Measurements from ENCODE around the gene MAP3K5.
A peak's percentile ranks its signal among the peaks of the same experiment; 100 is the strongest.
"Not testable (repeated sequence)": the region's sequence is repeated elsewhere in the genome, so short reads cannot be mapped to it uniquely, and the experiment has no call there.

MAP3K5 gene

DNA sequence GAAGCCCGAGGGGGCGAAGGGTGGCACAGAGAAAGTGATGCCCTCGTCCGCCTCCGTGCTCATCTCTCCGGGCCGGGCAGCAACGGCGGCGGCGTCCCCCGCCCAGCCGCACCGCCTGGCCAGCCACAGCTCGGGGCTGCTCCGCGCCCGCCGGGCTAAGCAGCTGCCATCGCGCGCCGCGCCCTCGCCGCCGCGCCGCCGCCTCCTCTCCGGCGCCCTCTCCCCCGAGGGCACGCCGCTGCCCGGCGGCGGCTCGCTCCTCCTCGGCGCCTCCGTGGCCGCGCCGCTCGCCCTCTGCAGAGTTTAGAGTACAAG is 225 bp downstream of the MAP3K5 start:
- DNase-seq = no peak

DNA sequence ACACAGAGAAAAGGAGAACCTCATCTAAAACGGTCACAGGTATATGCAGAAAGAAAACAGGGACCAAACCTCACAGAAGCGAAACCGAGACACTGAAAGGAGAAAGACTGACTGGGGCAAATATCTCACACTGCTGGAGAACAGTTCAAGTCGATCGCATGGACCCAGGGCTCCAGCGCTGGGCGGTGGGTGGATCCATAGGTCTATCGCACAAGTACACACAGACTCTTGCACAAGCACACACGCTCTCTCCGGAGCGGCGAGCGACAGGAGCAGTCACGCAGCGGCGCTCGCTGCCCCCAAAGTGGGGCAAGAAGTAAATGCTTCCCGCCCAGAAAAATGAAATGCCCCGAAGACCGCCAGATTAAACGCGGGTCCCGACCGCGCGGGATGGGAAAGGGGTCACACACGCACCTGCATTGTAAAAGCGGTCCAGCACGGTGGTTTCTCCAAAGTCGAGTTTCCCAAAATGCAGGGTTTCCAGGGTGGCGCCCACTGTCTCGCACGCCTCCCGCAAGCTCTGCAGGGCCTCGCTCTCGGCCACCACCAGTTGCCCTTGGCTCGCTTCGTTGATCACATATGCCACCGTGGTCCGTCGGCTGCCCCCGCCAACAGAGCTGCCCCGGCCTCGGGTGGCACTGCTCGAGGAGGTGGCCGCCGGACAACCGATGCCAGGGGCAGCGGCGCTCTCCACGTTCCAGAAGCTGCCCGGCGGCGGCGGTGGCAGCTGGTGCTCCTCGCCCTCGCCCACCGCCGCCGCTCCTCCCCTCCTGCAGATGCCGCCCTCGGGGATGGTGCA is 782 bp downstream of the MAP3K5 start:
- DNase-seq = peak; percentile 63

DNA sequence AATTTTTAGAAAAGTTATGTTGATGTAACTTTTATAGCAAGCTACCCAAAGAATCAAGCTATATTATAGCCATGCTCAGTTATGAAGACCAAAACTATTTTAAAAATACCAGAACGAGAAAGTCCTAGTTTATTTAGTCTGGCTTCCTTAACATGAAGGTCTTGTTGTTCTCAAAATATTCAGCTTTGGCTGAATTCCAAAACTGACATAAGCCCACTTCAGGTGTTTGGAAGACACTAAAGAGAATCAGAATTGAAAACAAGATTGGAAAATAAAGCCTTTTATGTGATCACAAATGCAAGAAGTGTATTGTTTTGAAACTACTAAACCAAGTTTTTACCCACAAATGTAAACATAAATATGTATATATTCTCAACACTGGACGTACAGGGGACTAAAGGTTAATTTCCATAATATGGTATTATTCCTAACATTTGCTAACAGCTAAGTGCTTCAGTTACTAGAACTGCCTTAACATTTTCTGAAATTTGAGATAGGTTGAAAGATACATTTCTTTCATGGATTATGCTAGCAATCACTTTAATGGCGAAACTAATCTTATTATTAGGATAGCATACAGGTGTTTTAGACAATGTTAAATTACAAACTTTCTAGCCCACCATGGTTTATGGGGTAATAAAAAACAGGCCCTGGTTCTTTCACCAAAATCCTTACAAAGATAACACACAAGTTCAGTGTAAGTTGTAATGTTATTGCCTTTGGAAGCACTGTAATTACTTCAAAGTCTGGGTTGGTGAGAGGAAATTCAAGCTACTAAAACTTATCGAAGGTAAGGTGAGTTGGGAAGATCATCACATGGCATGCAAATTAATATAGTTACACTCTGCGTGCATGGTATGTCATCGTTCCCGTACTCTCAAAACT is 1.6 kb downstream of the MAP3K5 start:
- no peak for DNase-seq

DNA sequence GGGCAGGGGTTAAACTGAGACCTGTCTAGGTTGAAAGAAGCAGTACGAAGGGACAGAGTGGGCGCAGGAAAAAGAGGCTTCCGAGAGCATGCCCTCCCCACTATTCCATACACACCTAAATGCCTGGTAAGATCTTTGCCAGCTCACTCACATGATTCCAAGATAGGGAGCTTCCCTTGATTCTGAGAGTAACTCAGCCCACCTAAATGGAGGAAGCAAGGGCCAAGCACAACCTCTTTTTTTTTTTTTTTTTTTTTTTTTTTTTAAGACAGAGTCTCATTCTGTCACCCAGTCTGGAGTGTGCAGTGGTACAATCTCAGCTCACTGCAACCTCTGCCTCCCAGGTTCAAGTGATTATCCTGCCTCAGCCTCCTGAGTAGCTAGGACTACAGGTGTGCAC is 2.8 kb downstream of the MAP3K5 start:
- DNase-seq = not testable (repeated sequence)

DNA sequence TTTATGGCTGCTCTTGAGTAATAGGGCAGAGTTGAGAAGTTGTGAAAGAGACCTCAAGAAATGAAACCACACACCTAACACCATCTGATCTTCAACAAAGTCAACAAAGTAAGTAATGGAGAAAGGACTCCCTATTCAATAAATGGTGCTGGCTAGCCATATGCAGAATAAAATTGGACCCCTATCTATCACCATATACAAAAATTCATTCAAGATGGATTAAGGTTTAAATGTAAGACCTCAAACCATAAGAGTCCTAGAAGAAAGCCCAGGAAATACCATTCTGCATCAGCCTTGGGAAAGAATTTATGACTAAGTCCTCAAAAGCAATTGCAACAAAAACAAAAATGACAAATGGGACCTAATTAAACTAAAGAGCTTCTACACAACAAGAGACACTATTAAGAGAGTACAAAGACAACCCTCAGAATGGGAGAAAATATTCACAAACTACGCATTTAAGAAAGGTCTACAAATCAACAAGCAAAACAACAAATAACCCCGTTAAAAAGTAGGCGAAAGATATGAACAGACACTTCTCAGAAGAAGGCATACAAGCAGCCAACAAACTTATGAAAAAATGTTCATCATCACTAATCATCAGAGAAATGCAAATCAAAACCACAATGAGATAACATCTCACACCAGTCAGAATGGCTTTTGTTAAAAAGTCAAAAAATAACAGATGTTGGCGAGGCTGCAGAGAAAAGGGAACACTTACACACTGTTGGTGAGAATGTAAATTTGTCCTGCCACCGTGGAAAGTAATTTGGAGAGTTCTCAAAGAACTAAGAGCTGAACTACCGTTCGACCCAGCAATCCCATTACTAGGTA is 4.0 kb downstream of the MAP3K5 start:
- DNase-seq = no peak

DNA sequence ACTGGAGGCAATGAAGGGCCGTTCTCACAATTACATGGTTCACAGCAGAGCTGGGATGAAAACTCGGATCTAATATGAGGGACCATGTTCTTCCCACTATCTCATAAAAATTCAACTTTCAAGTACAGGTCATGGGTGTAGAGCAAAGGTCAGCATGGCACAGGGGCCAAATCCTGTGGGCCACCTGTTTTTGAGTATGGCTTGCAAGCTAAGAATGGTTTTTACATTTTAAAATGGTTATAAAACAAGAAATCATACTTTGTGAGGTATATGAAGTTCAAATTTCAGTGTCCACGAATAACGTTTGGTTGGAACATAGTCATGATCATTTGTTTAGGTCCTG is 4.6 kb downstream of the MAP3K5 start:
- no peak for DNase-seq

DNA sequence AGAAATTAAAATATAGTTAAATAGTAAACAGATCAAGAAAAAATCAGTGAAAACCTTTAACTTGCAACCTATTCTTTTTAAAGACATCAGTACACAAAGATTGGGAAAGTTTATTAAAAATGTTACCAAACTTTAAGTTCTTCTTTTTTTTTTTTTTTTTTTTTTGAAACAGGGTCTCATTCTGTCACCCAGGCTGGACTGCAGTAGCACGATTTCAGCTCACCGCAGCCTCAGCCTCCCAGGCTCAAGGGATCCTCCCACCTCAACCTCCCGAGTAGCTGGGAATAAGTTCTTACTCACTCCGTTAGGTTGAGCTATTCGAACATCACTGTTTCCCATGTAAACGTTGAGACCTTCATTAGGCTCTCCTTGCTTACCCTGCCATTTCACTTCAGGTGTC is 5.6 kb downstream of the MAP3K5 start:
- DNase-seq = no peak

DNA sequence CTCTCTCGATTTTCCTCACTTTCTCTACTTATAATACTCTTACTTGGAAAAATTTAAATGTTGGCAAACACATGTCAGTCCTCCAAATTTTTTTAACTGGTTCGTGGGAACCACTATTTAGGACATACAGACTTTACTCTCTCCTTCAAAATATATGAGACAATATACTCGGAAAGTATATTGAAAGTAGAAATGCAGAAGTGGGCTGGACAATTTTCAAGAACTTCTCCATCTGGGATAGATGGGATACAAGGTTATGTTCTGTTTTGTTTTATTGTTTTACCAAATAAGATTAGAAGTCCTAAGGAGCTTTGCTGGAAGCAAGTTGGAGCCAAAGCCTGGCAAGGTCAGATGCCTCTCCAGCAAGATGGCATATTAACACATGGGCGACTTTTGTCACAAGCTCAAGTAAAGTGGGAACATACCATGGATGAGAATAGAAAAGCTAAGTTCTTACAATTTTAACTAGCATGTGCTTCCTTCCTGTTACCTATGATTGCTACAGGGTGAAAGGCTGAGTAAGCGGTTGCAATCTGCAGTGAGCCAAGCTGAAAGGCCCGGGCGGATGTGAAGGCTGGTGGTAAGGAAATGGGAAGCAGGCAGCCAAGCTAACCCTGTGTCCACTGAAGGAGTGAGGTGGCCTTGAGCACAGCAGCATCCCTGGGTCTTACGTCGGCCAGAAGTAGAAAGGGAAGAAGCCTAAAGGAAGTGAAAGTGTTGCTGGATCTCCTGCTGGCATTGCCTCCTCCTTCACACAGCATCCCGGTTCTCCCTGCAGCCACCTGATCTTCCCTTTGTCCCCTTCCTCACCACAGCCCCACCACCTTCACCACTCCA is 7.1 kb downstream of the MAP3K5 start:
- no peak for DNase-seq

DNA sequence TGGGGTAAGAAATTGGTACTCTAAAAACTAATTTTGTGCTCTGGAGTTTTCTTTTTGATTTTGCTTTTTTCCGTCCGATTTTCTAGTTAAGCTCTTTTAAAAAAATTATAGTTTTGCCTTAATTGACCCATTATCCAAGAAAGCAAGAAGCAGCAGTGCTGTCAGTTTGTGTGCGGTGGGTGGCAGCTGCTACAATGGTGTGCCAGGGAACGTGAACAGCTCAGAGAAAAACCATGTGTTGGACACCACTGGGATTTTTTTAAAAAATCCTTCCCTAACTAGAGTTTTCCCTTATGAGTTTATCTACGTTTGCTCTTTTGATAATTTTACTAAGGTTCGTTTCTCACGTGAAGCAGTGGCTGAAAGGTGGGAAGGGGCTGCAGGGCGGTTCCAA is 8.0 kb downstream of the MAP3K5 start:
- DNase-seq = no peak

DNA sequence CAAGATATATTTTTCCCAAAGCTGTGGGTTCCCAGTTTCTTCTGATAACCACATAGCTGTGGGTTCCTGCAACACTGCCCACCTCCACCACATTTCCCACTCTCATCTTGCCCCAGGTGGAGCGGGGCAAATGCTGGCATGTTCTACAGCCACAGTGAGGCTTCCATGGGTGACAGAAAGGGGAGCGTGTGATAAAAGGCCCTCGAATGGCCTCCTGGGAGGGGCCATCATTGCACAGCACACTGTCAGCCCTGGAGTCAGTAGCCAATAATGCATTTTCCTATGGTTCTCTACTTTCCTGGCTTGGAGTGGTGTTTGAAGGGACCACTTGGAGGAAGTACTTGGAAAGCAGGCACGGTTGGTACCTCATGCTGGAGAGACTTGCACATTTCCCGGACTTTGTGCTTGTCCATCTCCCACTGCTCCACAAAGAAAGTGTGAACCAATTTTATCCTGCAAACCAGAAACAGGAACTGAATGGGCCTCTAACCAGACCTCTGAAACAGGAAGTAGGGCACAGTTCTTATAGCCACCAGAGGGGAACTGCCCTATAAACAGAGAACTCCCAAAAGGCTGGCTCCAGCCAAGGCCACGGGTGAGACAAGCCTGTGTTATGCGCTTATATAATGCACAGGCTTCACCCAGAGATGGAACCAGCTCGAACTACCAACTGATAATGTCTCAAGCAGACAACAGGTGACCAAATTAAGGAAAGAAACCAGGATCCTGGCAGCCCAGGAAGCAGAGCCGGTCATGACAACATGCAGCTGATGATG is 8.6 kb downstream of the MAP3K5 start:
- DNase-seq = no peak

DNA sequence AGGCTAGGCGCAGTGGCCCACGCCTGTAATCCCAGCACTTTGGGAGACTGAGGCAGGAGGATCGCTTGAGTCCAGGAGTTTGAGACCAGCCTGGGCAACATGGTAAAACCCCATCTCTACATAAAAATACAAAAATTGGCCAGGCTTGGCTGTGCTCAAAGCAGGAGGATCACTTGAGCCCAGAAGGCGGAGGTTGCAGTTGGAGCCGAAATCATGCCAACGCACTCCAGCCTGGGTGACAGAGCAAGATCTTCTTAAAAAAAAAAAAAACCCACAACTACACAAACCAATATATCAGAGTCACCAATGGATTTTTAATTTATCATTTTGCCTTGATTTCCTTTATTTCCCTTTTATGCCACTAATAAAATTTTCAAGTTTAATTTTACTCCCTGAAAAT is 9.3 kb downstream of the MAP3K5 start:
- no peak for DNase-seq

DNA sequence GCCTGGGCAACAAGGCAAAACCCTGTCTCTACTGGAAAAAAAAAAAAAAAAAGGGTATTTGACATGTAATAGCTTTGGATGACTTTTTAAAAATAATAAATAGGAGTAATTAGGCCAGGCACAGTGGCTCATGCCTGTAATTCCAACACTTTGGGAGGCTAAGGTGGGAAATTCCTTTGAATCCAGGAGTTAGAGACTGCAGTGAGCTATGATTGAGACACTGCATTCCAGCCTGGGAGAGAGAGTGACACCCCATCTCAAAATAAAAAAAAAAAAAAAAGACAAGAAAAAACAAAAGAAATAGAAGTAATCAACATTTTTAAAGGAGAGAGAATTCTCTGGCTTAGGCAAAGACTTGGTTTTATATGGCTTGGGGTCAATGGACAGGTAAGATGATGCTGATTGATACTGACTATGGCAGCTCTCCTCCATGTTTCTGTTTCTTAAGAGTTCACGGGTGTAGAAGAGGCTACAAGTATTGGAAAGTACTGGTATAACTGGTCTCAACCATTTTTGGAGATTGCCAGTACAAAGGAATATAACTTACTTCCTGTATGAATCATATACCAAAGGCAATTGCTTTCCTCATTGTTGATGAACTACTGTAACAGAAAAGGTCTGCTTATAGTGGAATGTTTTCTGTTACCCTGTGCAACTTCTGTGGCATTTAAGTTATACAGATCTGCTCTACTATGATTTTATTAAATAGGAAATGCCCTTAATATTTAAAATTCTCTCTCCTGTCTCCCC is 10.1 kb downstream of the MAP3K5 start:
- no peak for DNase-seq

DNA sequence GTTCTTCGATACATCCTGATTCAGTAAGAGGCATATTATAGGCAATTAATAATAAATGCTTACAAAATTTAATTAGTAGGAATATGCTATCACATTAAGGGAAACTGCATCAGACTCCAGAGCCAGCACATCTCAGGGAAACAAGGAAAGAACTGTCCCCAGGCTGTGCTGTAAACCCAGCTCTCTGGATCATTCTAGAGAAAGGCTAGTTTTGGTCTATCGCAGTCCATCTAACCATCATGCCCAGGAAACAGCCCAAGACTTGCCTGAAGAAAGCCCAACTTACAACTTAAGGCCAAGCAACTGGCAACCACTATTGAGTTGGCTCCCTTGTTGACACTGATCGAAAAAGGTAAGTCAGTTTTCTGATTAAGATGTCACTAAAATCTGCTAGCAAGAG is 11.3 kb downstream of the MAP3K5 start:
- no peak for DNase-seq

DNA sequence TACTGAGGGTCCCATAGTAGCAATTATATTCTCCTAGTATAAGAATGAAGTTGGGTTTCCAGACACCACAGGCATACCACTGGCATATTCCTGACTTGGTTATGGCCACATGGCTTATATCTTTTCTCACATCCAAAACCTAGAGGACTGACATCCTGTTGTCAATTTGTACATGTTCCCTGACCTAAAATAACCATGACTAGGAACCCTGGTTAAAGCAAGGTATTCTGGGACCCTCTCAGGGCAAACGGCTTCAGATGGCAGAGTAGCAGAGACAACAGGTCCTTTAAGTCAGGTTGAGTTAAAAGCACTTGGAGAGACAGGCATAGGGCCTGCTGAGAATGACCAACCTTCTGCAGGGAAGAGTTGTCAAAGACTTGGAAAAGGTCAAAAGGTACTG is 12.6 kb downstream of the MAP3K5 start:
- DNase-seq = no peak

DNA sequence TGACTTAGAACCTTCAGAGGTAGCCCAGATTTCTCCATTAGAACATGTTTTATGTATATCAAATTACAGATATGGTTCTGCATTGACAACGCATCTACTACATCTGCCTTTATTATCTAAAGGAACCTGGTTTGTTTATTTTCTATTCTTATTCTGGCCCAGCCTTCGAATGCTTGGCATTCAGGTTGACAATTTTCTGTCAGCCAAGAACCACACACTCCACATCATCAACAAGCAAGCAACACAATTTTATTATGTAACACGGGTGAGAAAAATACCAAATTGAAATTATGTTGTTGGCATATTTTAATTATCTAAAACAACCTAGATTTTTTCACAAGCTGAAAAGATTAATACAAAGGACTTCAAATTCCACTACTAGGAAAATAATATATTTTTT is 14.6 kb downstream of the MAP3K5 start:
- DNase-seq = no peak

DNA sequence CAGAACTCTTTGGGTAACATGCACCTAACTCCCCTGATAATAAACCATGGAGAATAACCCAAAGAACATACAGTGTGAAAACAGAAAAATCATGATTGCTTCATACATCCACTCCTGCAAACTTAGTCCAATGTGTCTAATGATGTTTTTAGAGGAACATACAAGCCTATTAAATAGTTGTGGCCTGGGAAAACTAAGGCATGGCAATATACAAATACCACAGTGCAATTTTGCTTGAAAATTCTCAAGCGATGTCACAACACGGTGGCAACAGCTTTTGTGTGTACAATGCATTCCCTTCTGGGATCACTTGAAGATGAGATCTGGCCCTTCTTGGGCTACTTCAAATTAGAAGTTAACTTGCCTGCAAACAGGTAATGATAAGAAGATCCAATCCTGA is 16.7 kb downstream of the MAP3K5 start:
- no peak for DNase-seq

DNA sequence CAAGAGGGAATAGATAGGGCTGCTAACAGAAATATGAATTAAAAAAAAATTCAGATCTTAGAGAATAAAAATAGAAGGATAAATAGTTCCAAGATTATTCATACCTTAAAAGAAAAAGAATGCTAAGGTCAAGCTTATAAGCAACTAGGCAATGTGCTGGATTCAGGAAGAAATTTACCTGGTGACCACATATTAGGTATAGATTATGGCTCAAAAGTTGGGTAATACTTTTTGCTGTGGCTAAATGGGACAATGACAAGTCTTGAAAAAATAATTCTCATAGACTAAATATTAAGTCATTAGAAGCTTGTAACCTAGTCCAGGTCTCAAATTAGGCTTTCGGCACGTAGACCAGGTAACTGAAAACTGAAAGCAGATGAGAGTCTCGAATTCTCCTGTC is 17.2 kb downstream of the MAP3K5 start:
- DNase-seq = no peak

DNA sequence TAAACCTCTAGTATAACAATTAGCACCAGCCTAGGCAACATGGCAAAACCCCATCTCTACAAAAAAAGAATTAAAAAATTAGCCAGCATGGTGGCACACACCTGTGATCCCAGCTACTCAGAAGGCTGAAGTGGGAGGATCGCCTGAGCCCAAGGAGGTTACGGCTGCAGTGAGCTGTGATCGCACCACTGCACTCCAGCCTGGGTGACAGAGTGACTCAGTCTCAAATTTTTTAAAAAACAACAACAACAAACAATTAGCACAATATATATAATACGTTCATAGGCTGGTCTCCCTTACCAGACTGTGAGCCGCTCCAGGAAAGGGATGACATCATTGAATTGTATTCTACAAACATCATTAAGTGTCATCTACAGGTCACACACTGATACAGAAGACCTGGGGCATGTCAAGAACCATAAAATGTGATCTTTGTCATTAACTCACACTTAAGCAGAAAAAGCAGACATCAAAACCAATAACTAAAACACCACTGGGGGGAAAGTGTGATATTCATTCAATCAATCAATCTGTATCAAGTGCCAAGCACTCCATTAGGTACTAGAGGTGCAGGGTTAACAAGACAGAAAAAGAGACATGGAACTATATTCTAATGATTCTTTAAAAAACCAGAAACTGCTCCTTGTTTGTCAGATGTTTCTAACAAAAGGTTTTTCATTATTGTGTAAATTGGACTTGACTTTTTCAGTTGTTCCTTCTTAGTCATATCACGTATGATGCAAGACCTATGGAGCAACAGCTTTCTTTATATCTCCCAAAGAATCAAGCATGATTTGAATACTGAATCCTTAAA is 17.8 kb downstream of the MAP3K5 start:
- DNase-seq = no peak

DNA sequence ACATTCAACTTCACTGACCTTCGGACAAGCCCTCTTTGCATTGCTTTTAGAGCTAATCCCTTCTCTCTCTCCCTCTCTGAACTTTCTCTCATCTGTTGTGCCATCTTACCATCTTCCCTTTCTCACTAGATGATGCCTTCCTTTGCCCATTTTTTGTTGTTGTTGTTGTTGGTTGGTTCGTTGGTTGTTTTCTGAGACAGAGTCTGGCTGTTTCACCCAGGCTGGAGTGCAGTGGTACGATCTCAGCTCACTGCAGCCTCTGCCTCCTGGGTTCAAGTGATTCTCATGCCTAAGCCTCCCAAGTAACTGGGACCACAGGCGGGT is 18.8 kb downstream of the MAP3K5 start:
- DNase-seq = no peak

DNA sequence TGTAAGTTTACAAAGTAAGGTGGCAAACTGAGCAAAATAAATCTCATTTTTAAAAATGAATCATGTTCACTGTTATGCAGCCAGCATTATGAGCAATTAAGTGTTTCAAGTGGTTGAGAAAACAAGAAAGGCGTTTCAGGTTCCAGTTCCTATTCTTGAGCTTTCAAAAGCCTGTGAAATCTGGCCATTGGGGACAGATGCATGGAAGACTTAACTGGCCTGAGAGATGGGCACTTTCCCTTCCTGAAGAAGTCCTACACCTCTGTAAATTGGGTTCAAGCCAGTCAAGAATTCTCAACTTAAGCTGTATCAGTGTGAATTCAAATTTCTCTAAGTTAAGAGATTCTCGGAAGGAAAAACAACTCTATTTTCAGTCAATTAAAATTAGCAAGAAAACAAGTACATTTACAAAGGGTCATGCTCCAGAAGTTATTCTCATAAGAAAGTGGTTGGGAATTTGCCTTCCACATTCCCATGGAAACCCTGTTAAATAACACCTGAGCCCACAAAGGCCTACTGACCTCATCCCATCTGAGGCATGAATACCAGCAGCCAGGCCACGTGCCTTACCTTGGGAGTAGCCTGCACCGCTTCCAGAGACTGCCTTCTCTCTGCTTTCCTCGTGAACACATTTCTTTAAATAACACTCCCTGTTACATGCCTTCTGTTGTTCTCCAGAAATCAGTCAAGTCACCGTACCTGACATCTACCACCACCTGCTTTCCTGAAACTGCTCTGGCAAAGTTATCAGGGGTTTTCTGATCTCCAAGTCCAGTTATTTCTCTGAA is 19.4 kb downstream of the MAP3K5 start:
- DNase-seq = peak; percentile 67

All from islet precursor cell (in vitro differentiated cells).